Measurements from ENCODE around the gene SV2B. TPM values are rescaled to one million over a fixed set of nuclear protein-coding genes. Genes with fewer than 3 reads are reported as not detected.

Gene SV2B
- total RNA-seq, 3 donors from 2014 or later: 0.03 to 0.05 TPM; not detected in 1

DNA sequence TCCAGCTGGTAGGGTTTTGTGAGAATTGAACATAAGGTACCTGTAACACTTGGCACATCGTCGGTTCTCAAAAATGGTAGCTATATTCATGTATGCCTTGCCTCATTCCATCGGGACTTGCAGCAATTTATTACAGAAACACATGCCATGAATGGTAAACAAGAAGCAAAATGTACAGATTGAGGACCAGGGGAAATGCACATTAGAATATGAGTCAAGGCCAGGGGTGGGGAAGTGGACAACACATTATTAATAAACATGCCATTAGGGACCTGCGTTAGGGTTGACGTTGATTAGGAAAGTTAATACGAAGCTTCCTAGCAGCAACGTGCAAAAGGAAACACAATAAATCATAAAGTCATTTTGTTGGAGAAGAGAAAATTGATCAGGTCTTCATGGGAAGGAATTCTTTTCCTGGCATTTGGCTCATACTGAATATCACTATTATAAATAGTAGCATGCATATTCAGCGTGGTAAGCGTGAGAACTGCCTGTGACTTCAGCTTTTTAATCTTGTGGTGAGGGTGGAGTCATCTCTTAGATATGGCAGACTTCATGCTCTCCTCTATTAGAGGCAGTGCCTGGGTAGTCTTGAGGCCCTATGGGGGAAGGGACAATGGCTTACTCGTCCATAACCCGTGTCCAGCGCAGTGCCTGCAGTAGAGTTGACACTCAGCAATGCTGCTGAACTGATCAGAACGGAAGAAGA, 184.9 kb downstream of the SV2B start:
- Mint-ChIP-seq H3K27me3 (ENCODE audit: low read depth) (peaks cover 6% of the 10 kb centered on the region), H3K36me3 (ENCODE audit: insufficient read depth) (no peaks in the 10 kb centered on the region), H3K9me3 (no peaks in the 10 kb centered on the region), H3K4me1 (ENCODE audit: low read depth) (peaks cover 2% of the 10 kb centered on the region), H3K4me3 (no peak overlapping the region)
- ATAC-seq (no peak), DNase-seq (no peak)

DNA sequence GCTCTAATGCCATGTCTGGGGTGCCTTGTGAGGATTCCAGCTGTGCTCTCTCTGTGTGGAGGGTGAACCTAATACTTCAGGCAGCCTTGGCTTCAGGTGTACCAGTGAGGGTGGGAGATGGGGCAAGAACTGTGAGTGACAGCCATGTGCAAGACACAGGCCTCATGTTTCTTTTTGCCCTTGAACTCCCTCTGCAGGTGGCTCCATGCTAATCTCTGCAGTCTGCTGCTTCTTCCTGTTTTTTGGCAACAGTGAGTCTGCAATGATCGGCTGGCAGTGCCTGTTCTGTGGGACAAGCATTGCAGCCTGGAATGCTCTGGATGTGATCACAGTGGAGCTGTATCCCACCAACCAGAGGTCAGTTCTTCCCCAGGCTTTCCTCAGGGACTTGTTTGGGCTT, 189.3 kb downstream of the SV2B start:
- Mint-ChIP-seq H3K4me1 (ENCODE audit: low read depth) (peaks cover 2% of the 10 kb centered on the region), H3K9me3 (no peaks in the 10 kb centered on the region), H3K4me3 (no peak overlapping the region), H3K27me3 (ENCODE audit: low read depth) (peaks cover 6% of the 10 kb centered on the region), H3K36me3 (ENCODE audit: insufficient read depth) (no peaks in the 10 kb centered on the region)
- ATAC-seq: no peak
- DNase-seq: no peak

DNA sequence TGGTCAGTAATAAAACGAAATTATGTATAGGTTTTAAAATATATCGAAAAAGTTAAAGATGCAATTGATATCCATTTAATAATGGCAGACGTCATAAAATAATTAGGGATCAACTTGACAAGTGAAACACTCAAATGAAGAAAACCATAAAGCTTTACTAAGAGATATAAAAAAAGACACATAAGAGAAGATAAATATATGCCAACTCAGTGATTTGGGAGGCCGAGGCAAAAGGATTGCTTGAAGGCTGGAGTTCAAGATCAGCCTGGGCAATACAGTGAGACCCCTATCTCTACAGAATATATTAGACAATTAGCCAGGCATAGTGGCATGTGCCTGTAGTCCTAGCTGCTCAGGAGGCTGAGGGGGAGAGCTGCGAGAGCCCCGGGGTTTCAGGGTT, 190.5 kb downstream of the SV2B start:
- no peak for ATAC-seq
- H3K4me1 Mint-ChIP-seq (ENCODE audit: low read depth): peaks cover 2% of the 10 kb centered on the region
- H3K9me3 Mint-ChIP-seq: no peaks in the 10 kb centered on the region
- H3K36me3 Mint-ChIP-seq (ENCODE audit: insufficient read depth): no peaks in the 10 kb centered on the region
- H3K4me3 Mint-ChIP-seq: no peak overlapping the region
- H3K27me3 Mint-ChIP-seq (ENCODE audit: low read depth): peaks cover 6% of the 10 kb centered on the region
- DNase-seq: no peak

DNA sequence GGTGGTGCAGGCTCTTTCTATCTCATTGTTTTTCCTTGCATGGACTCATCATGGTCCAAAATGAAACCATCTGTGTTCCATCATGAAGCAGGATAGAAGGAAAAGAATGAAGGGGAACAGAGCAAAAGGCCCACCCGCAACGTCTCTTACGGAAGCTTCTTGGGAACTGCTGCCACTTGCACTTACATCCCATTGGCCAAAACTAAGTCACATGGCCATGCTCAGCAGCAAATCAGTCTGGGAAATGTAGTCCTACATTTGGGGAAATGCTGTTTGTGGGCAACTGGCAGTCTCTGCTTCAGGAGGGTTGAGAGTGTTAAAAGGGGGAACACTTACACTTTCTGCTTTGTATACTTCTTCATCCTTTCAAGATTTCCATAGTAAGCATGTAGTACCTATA, 191.6 kb downstream of the SV2B start:
- Mint-ChIP-seq H3K4me1 (ENCODE audit: low read depth) (peaks cover 2% of the 10 kb centered on the region), H3K4me3 (no peak overlapping the region), H3K27me3 (ENCODE audit: low read depth) (peaks cover 7% of the 10 kb centered on the region), H3K36me3 (ENCODE audit: insufficient read depth) (no peaks in the 10 kb centered on the region), H3K9me3 (no peaks in the 10 kb centered on the region)
- ATAC-seq: no peak
- no peak for DNase-seq

DNA sequence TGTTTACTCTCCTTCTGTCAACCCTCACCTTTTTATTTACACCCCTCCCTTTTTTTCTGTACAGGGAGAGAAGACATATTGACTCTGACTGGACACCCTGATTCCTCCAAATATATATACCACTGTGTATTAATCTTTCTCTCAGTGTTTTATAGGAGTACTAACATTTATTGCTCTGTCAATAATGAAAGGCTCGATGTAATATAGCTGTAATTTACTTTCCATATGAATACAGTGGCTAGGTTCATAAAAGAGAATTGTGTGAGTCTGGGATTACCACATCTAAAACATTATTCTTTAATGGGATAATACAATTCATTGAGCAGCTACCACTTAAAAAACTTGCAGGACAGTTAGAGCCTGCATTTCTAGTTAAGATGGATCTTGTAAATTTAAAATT, 194.3 kb downstream of the SV2B start:
- Mint-ChIP-seq H3K27me3 (ENCODE audit: low read depth) (peaks cover 7% of the 10 kb centered on the region), H3K9me3 (no peaks in the 10 kb centered on the region), H3K4me1 (ENCODE audit: low read depth) (peaks cover 2% of the 10 kb centered on the region), H3K36me3 (ENCODE audit: insufficient read depth) (no peaks in the 10 kb centered on the region), H3K4me3 (no peak overlapping the region)
- no peak for ATAC-seq
- DNase-seq: no peak

DNA sequence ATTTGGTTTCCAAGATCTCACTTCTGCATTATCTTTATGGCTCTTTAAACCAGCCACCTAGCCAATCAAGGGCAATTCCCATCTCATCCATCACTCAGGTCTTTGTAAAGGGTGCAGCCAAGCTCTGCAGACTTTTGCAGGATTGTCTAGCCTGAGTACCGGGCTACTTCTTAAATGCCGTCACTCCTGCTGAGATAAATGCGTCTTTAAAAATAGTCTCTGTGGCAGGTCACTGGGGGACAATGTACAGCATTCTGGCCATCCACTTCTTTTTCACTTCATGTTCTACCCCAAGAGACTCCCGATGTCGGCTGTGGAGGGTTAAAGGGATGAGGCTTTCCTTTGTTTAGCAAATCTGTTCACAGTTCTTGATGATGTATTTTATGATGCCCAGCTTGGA, 194.7 kb downstream of the SV2B start:
- ATAC-seq: no peak
- Mint-ChIP-seq H3K9me3 (no peaks in the 10 kb centered on the region), H3K4me1 (ENCODE audit: low read depth) (no peaks in the 10 kb centered on the region), H3K27me3 (ENCODE audit: low read depth) (peaks cover 5% of the 10 kb centered on the region), H3K4me3 (no peak overlapping the region), H3K36me3 (ENCODE audit: insufficient read depth) (no peaks in the 10 kb centered on the region)
- DNase-seq: no peak

DNA sequence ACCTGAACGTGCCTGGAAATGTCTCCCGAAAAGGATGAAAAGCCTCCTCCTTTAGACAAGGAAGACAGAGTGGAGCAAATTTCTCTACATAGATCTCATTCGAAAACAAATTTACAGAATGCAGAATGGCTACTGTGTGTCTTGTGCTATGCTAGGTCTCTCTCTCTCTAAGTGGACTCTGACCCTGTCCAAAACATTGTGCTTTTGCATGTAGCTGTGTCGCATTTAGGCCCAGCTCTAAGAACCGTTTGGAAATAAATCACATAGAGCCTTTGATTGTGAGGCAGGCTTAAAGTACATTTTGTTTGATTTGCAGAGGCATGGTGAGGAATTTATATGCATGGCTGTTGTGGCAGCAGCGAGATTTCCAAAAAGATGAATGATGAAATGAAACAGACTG, 198.0 kb downstream of the SV2B start:
- Mint-ChIP-seq H3K36me3 (ENCODE audit: insufficient read depth) (no peaks in the 10 kb centered on the region), H3K9me3 (no peaks in the 10 kb centered on the region), H3K27me3 (ENCODE audit: low read depth) (peaks cover 7% of the 10 kb centered on the region), H3K4me1 (ENCODE audit: low read depth) (peaks cover 4% of the 10 kb centered on the region), H3K4me3 (no peak overlapping the region)
- no peak for ATAC-seq
- no peak for DNase-seq

DNA sequence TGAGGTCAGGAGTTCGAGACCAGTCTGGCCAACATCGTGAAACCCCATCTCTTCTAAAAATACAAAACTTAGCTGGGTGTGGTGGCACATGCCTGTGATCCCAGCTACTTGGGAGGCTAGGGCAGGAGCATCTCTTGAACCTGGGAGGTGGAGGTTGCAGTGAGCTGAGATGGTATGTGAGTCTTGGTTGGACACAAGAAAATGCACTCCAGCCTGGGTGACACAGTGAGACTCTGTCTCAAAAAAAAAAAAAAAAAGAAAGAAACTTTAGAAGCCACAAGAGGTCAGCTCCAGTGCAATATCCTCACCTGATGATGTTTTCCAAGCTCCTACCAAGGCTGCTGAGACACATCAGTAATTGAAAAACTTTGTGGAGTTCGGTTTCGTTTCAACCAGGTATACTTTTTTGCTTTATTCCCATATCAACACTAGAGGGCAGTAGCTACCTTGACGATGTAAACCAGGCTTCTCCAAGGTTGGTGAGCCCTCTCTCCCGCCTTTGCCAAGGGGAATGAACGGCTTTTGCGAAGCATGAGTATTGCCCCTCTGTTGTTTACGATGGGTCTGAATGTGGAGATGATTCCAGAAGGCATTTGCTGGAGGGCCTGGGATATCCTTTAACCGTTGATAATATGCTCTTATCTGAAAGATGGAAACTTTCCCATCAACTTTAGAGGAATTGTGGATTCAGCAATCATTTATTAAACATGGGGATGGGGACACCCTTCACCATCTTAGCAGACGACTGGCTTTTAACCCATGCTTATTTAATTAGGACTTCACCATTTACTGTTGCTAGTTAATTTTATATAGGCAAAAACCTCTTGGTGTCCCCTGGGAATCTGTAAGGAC, 202.8 kb downstream of the SV2B start:
- Mint-ChIP-seq H3K27me3 (ENCODE audit: low read depth) (peaks cover 2% of the 10 kb centered on the region), H3K36me3 (ENCODE audit: insufficient read depth) (no peaks in the 10 kb centered on the region), H3K4me1 (ENCODE audit: low read depth) (peaks cover 43% of the 10 kb centered on the region), H3K9me3 (no peaks in the 10 kb centered on the region), H3K4me3 (no peak overlapping the region)
- DNase-seq: no peak
- ATAC-seq: peak; percentile 40 to 58

DNA sequence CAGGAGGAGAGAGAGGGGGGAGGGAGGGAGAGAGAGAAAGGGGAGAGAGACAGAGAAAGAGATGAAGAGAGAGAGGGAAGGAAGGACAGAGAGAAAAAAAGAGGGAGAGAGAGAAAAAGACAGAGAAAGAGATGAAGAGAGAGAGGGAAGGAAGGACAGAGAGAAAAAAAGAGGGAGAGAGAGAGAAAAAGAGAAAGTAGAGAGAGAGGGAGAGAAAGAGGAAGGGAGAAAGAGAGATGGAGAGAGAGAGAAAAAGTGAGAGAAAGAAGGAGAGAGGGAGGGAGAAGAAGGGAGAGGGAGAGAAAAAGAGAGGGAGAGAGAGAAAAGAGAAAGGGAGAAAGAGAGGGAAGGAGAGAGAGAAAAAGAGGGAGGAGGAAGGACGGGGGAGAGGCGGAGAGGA, 204.2 kb downstream of the SV2B start:
- Mint-ChIP-seq H3K36me3 (ENCODE audit: insufficient read depth) (no peaks in the 10 kb centered on the region), H3K27me3 (ENCODE audit: low read depth) (peaks cover 2% of the 10 kb centered on the region), H3K4me3 (no peak overlapping the region), H3K4me1 (ENCODE audit: low read depth) (peaks cover 54% of the 10 kb centered on the region), H3K9me3 (no peaks in the 10 kb centered on the region)
- ATAC-seq (no peak), DNase-seq (no peak)

DNA sequence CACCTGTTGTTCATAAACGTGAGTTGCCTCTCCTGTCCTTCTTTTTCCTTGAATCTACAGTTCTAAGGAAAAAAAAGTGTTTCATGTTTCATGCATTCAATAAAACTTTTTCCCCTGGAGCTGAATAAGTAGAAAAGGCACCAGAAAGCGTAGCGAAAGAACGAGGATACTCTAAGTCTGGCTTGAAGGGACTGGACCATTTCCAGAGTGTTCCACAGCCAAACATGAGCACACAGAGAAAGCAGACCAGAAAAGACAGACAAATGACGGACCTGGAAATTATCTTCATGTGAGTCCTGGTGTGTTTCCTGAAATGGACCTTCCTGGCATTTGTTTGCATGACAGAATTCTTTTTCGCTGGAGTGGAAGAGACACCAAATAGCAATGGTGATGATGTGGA, 204.7 kb downstream of the SV2B start:
- no peak for ATAC-seq
- H3K27me3 Mint-ChIP-seq (ENCODE audit: low read depth): peaks cover 2% of the 10 kb centered on the region

DNA sequence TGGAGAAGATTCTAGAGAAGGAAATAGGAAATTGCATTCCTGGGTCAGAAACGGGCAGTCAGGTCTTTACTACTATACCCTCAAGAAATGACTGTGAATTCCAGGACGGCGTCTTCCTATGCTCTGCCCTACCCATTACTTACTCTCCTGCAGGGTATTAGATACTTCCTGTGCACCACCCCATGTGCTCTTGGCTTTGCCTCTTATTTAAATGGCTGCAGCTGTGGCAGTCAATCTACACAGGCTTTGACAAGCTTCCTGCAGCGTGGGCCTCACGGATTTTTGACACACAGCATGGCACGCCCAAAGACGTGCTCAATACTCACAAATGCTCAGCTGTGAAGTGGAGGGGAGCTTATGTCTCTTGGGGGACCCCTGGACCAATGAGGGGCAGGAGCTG, 206.1 kb downstream of the SV2B start:
- Mint-ChIP-seq H3K27me3 (ENCODE audit: low read depth) (no peaks in the 10 kb centered on the region), H3K4me1 (ENCODE audit: low read depth) (peaks cover 72% of the 10 kb centered on the region), H3K36me3 (ENCODE audit: insufficient read depth) (no peaks in the 10 kb centered on the region), H3K9me3 (no peaks in the 10 kb centered on the region), H3K4me3 (no peak overlapping the region)
- DNase-seq (no peak), ATAC-seq (no peak)

More for the DNA sequence above, 204.7 kb downstream of the SV2B start:
- no peaks in the 10 kb centered on the region for H3K9me3 Mint-ChIP-seq
- H3K4me3 Mint-ChIP-seq: no peak overlapping the region
- DNase-seq: no peak
- peaks cover 60% of the 10 kb centered on the region for H3K4me1 Mint-ChIP-seq (ENCODE audit: low read depth)
- no peaks in the 10 kb centered on the region for H3K36me3 Mint-ChIP-seq (ENCODE audit: insufficient read depth)

DNA sequence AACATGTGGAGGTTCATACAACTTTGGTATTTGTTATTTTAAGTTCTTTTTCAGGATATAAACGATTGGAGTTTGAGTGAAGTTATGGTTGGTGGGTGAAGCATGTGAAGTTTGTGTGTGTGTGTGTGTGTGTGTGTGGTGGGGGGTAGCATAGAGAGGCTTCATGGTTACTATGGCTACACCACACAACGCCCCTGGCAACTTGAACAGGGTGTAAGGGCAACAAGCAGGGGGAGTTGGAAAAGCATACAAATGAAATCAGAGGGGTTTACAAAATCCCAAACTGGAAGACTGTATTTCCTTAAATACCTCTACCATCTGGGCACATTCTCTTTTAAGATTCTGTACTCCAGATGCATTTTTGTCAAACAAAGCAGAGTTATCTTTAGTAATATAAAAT, 207.5 kb downstream of the SV2B start:
- ATAC-seq (no peak), DNase-seq (no peak)
- H3K27me3 Mint-ChIP-seq (ENCODE audit: low read depth): no peaks in the 10 kb centered on the region
- H3K4me3 Mint-ChIP-seq: no peak overlapping the region
- H3K9me3 Mint-ChIP-seq: no peaks in the 10 kb centered on the region
- no peaks in the 10 kb centered on the region for H3K36me3 Mint-ChIP-seq (ENCODE audit: insufficient read depth)
- H3K4me1 Mint-ChIP-seq (ENCODE audit: low read depth): peaks cover 85% of the 10 kb centered on the region

DNA sequence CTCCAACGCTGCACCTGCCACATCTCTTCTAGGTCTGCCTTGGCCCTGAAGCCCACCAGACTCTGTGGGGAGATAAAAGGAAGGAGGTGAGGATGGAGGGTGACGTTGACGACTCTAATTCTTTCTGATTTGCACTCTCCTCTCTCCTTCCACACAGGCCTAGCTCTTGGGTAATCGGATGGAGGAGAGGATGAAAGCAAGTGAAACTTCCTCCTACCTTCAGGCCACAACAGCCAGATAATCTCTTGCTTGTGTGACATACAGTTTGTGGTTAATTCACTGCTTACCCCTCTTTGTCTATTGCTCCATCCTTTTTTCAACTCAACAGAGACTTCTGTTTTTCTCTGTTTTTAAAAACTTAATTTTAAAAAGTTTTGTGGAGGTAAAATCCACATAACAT, 208.1 kb downstream of the SV2B start:
- H3K9me3 Mint-ChIP-seq: no peaks in the 10 kb centered on the region
- ATAC-seq (peak; percentile 54 to 56), DNase-seq (no peak)
- no peaks in the 10 kb centered on the region for H3K27me3 Mint-ChIP-seq (ENCODE audit: low read depth)
- H3K4me3 Mint-ChIP-seq: no peak overlapping the region
- peaks cover 86% of the 10 kb centered on the region for H3K4me1 Mint-ChIP-seq (ENCODE audit: low read depth)
- H3K36me3 Mint-ChIP-seq (ENCODE audit: insufficient read depth): no peaks in the 10 kb centered on the region

DNA sequence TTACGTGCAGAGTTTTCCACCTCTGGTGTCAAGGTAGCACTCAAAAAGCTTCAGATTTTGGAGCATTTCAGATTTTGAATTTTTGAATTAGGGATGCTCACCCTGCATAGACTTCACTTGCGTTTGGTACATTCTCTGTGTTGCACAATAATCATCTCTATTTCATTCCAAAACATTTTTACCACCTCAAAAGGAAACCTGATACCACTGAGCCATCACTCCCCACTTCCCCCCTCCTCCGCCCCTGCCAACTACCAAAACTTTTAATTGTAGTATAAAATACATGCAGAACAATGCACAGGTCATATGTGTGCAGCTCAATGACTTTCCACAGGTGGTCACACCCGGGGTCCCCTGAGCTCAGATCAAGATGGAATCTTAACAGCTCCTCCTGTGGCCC, 208.8 kb downstream of the SV2B start:
- ATAC-seq (peak; percentile 24 to 75), DNase-seq (no peak)
- Mint-ChIP-seq H3K36me3 (ENCODE audit: insufficient read depth) (no peaks in the 10 kb centered on the region), H3K9me3 (no peaks in the 10 kb centered on the region), H3K4me1 (ENCODE audit: low read depth) (peaks cover 83% of the 10 kb centered on the region), H3K27me3 (ENCODE audit: low read depth) (peaks cover 2% of the 10 kb centered on the region), H3K4me3 (no peak overlapping the region)

DNA sequence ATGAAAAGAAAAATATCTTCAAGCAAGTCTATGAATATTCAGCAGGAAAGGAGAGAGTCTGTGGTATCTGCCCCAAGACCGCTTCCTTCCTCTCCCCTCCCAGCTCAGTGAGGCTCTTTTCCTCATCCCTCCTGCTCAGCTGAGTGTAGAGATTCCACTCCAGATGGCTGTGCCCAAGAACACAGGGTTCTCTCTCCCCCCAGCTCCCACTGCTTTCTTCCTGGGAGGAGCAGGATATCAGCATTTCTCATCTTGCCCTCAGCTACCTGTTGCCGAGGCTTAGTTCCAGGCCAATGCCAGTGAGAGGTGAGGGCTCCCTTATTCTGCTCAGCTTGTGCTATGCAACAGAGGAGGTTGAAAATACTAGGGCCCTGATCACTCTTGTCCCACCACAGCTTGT, 211.9 kb downstream of the SV2B start:
- no peak for ATAC-seq
- H3K9me3 Mint-ChIP-seq: no peaks in the 10 kb centered on the region
- peaks cover 2% of the 10 kb centered on the region for H3K27me3 Mint-ChIP-seq (ENCODE audit: low read depth)
- peak overlapping the region; percentile 64 for H3K4me3 Mint-ChIP-seq
- H3K36me3 Mint-ChIP-seq (ENCODE audit: insufficient read depth): no peaks in the 10 kb centered on the region
- no peak for DNase-seq
- peaks cover 73% of the 10 kb centered on the region for H3K4me1 Mint-ChIP-seq (ENCODE audit: low read depth)
